GM18499 (cell line): ENCODE results near the gene ZXDC.

Source experiments
- ATAC-seq: cut with Tn5 transposase; IDR thresholded peaks from one replicate; pipeline ENCODE4 v1.9.1; 2021; ENCODE audit warnings: moderate number of reproducible peaks; ENCODE audit not compliant: insufficient read depth, unreplicated experiment

ZXDC gene

GRCh38 chr3:126456766-126457388 lies 18.8 kb downstream of the ZXDC start:
- ATAC-seq = no peak

- ATAC-seq = no peak
Measured at GRCh38 chr3:126456211-126456610, 19.5 kb downstream of the ZXDC start.

GRCh38 chr3:126454437-126455198 lies 21.1 kb downstream of the ZXDC start:
- no peak for ATAC-seq

GRCh38 chr3:126454025-126454424 lies 21.7 kb downstream of the ZXDC start:
- no peak for ATAC-seq

GRCh38 chr3:126452213-126452612 lies 23.5 kb downstream of the ZXDC start:
- ATAC-seq = no peak

- ATAC-seq = no peak
Measured at GRCh38 chr3:126451511-126451910, 24.2 kb downstream of the ZXDC start.

- ATAC-seq = no peak
Measured at GRCh38 chr3:126450744-126451143, 24.9 kb downstream of the ZXDC start.

GRCh38 chr3:126450219-126450618 lies 25.5 kb downstream of the ZXDC start:
- ATAC-seq = no peak

GRCh38 chr3:126449621-126450051 lies 26.1 kb downstream of the ZXDC start:
- ATAC-seq = no peak

GRCh38 chr3:126448893-126449180 lies 26.9 kb downstream of the ZXDC start:
- no peak for ATAC-seq

GRCh38 chr3:126448136-126448892 lies 27.4 kb downstream of the ZXDC start:
- no peak for ATAC-seq

- no peak for ATAC-seq
Measured at GRCh38 chr3:126447456-126448106, 28.1 kb downstream of the ZXDC start.

GRCh38 chr3:126446791-126447190 lies 28.9 kb downstream of the ZXDC start:
- no peak for ATAC-seq

- no peak for ATAC-seq
Measured at GRCh38 chr3:126446301-126446700, 29.4 kb downstream of the ZXDC start.

GRCh38 chr3:126445506-126445905 lies 30.2 kb downstream of the ZXDC start:
- no peak for ATAC-seq

GRCh38 chr3:126442856-126443242 lies 32.8 kb downstream of the ZXDC start:
- no peak for ATAC-seq

GRCh38 chr3:126442094-126442855 lies 33.4 kb downstream of the ZXDC start:
- no peak for ATAC-seq

- ATAC-seq = no peak
Measured at GRCh38 chr3:126441256-126441880, 34.3 kb downstream of the ZXDC start.

- ATAC-seq = no peak
Measured at GRCh38 chr3:126440709-126440995, 35.0 kb downstream of the ZXDC start.
